PC-9 (cell line): ENCODE results near the gene MACROD1.

Source experiments
- EZH2 ChIP-seq: fragments of 200-600 bp; sonication (generic); IDR thresholded peaks from 2 replicates; pipeline ENCODE4 v1.8.0; 2017; ENCODE audit warnings: antibody characterized with exemption, low read depth
- TF ChIP-seq, protein P1 (sequence below): fragments of 200-600 bp; sonication (generic); conservative IDR thresholded peaks from 2 replicates; pipeline ENCODE4 v1.6.1; 2017; ENCODE audit warnings: mixed run types, antibody characterized with exemption, mild to moderate bottlenecking, moderate library complexity

DNA sequence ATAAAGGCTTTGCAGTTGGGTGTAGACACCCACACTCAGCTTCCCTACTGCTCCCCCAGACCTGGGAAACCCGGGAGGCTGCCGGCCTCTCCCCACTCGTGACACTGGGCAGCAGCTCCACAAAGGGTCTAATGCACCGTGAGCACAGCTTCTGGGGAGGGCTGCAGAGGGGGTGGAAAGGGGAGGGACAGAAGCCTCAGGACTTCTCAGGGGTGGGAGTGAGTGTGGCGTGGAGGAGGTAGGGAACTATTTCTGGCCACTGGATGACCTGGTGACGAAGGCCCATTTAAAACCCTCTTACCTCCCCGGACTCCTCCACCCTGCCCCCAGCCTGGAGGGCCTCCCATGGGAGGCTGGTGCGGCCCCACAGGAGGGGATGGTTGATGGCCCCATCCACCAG is 56.6 kb downstream of the MACROD1 start:
- TF ChIP-seq, protein P1, sequence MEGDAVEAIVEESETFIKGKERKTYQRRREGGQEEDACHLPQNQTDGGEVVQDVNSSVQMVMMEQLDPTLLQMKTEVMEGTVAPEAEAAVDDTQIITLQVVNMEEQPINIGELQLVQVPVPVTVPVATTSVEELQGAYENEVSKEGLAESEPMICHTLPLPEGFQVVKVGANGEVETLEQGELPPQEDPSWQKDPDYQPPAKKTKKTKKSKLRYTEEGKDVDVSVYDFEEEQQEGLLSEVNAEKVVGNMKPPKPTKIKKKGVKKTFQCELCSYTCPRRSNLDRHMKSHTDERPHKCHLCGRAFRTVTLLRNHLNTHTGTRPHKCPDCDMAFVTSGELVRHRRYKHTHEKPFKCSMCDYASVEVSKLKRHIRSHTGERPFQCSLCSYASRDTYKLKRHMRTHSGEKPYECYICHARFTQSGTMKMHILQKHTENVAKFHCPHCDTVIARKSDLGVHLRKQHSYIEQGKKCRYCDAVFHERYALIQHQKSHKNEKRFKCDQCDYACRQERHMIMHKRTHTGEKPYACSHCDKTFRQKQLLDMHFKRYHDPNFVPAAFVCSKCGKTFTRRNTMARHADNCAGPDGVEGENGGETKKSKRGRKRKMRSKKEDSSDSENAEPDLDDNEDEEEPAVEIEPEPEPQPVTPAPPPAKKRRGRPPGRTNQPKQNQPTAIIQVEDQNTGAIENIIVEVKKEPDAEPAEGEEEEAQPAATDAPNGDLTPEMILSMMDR, result no peak
- no peak for TF ChIP-seq EZH2
